Ovary (tissue), 9 donors: ENCODE data around the gene CYFIP2. TPM values are rescaled to one million over a fixed set of nuclear protein-coding genes. Genes with fewer than 3 reads are reported as not detected.

Source experiments
- DNase-seq, 5 donors: peaks; one replicate each; pipeline ENCODE4 v3.0.0-alpha.2; 2019 to 2020
- H3K27ac ChIP-seq, 2 donors: fragments of 200-600 bp; one replicate each; pipeline versions ENCODE4 v1.5.1 to v1.8.0; 2019 to 2022
- H3K27me3 ChIP-seq: fragments of 200-600 bp; one replicate; pipeline ENCODE4 v1.8.0; 2022
- H3K36me3 ChIP-seq: fragments of 200-600 bp; sonication (generic); one replicate; pipeline ENCODE4 v1.5.1; 2019
- H3K4me1 ChIP-seq: one replicate; pipeline ENCODE4 v1.8.1; 2013; ENCODE audit warnings: mild to moderate bottlenecking, moderate library complexity; ENCODE audit not compliant: insufficient read depth
- H3K4me3 ChIP-seq: fragments of 200-600 bp; sonication (generic); one replicate; pipeline ENCODE4 v1.5.1; 2017
- H3K9me3 ChIP-seq, 2 donors: fragments of 200-600 bp in 1 of 2; sonication (generic) in 1 of 2; one replicate each; pipeline versions ENCODE4 v1.5.1 to v1.8.1; 2013 to 2019; ENCODE audit warnings: mild to moderate bottlenecking in 1 of 2, moderate library complexity in 1 of 2
- CTCF ChIP-seq, 3 donors: fragments of 450-650 bp in 2 of 3; fragments of 200-600 bp in 1 of 3; IDR thresholded peaks; one replicate each; pipeline versions ENCODE4 v1.5.1 to v1.8.0; 2016 to 2022; ENCODE audit warnings: antibody characterized with exemption in 3 of 3, mild to moderate bottlenecking in 1 of 3
- EP300 ChIP-seq: sonication (generic); formaldehyde crosslinking; IDR thresholded peaks from one replicate; pipeline ENCODE4 v1.6.1; 2017; ENCODE audit warnings: antibody characterized with exemption
- POLR2A ChIP-seq: fragments of 450-650 bp; IDR thresholded peaks from one replicate; pipeline ENCODE4 v1.6.1; 2017; ENCODE audit warnings: antibody characterized with exemption, mild to moderate bottlenecking, moderate library complexity
- WGBS, 3 donors: extraction: QIAGEN DNeasy Blood & Tissue Kit in 1 of 3; methylation state at CpG; one replicate each; pipeline versions ENCODE4 v1.1.5 to v1.1.7; 2013 to 2017; 5-methylcytosine and 5-hydroxymethylcytosine counted together
- intact Hi-C, 4 donors: fragments of 100-400 bp; cut with DNase I; formaldehyde crosslinking; loops; one replicate each; pipeline versions ENCODE4 v1.11.0 to v1.15.1; 2022 to 2023
- polyA plus RNA-seq, 2 donors: library from polyadenylated mRNA; stranded (reverse); fragments of 200-250 nt in 1 of 2; fragments of 350-450 nt in 1 of 2; fragmentation: Illumina TruSeq in 1 of 2; extraction: RNeasy Lipid Tissue Mini Kit (QIAGEN cat#74804) in 1 of 2; gene quantifications; one replicate each; pipeline ENCODE4 v1.2.3, GENCODE V29; 2013 to 2014
- total RNA-seq, 7 donors: library from RNA; depleted of rRNA in 2 of 7; stranded (reverse); fragments of >200 nt in 2 of 7; fragmentation: NEBNext Ultra II Directional in 3 of 7; extraction: Animal tissue kit (Norgen Biotek cat#: 25700) in 3 of 7; gene quantifications; one replicate each; pipeline versions ENCODE4 v1.1.0 to v1.2.4, GENCODE V29; 2016 to 2023
- donor health status: DM: no; HTN: no; CAD: no; lungs with moderate emphysema.
- donor health status: DM: no; HTN: no; CAD: no.
- donor health status: Bipolar disorder and iron deficiency.
- donor health status: DM: yes; HTN: yes; CAD: no.
- donor health status: DM: no; HTN: no; CAD: no.
- donor health status: DM: yes; HTN: yes; CAD: no.

Gene CYFIP2
- total and polyA plus RNA-seq, 9 donors, result 4.9 to 39.8 (median 17.1) TPM

GRCh38 chr5:157252711-157253465 is 13.0 kb upstream of the CYFIP2 start:
- intact Hi-C loops, result no loop called here
- H3K36me3 ChIP-seq, result no peaks in the 10 kb centered on the region
- H3K4me3 ChIP-seq, result no peak overlapping the region
- 68 to 83% (median 68%) methylated on average over 4 of the region's 4 CpGs for WGBS, 3 donors
- H3K27ac ChIP-seq, result no peak overlapping the region
- no peak for DNase-seq
- no peaks in the 10 kb centered on the region for H3K27me3 ChIP-seq
- H3K4me1 ChIP-seq, result no peaks in the 10 kb centered on the region
- no peaks in the 10 kb centered on the region for H3K9me3 ChIP-seq
- TF ChIP-seq POLR2A, result no peak
- TF ChIP-seq EP300, result no peak
- TF ChIP-seq CTCF (IDR thresholded peaks at IDR 0.05), result no peak

- Histone ChIP-seq H3K36me3 (no peaks in the 10 kb centered on the region), H3K4me3 (no peak overlapping the region), H3K27me3 (no peaks in the 10 kb centered on the region), H3K9me3 (no peaks in the 10 kb centered on the region), H3K27ac (no peak overlapping the region), H3K4me1 (no peaks in the 10 kb centered on the region)
- intact Hi-C loops, result no loop called here
- 2 to 6% (median 2%) methylated on average over 2 of the region's 2 CpGs for WGBS, 3 donors
- peak in 1 of 5 donors; percentile 25 for DNase-seq
- TF ChIP-seq EP300 (no peak), CTCF (IDR thresholded peaks at IDR 0.05) (peak in 1 of 3 donors; percentile 22), POLR2A (no peak)
Observed at GRCh38 chr5:157253547-157253946, 12.4 kb upstream of the CYFIP2 start.

- intact Hi-C loops, result no loop called here
- no peak for DNase-seq
- H3K9me3 ChIP-seq, result no peaks in the 10 kb centered on the region
- H3K4me3 ChIP-seq, result no peak overlapping the region
- no peak overlapping the region for H3K27ac ChIP-seq
- H3K4me1 ChIP-seq, result no peaks in the 10 kb centered on the region
- TF ChIP-seq POLR2A (no peak), CTCF (IDR thresholded peaks at IDR 0.05) (no peak)
- no peaks in the 10 kb centered on the region for H3K36me3 ChIP-seq
- WGBS, 3 donors, result 91 to 92% (median 92%) methylated on average over 6 of the region's 6 CpGs
- no peaks in the 10 kb centered on the region for H3K27me3 ChIP-seq
Observed at GRCh38 chr5:157258450-157258849, 7.5 kb upstream of the CYFIP2 start.

DNA sequence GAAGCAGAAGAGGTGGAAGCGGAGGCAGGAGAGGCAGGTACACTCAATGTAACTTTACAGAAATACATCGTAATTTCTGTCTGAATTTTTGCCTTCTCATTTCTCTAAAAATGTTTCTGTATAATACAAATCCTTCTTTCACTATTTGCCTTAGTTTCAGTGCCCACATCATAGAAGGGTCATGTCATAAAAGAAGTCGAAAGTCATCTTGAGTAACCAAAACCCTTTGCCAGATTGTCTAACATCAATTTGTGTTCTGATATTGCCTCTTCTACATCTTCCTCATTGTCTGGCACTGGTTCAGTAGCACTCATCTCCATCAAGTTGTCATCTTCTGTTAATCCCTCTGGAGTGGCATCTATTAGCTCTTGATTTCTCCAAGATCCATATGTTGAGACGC is 6.2 kb upstream of the CYFIP2 start:
- H3K27me3 ChIP-seq, result no peaks in the 10 kb centered on the region
- no peak overlapping the region for H3K4me3 ChIP-seq
- 84 to 90% (median 87%) methylated on average over 4 of the region's 4 CpGs for WGBS, 3 donors
- no peak overlapping the region for H3K27ac ChIP-seq
- no peaks in the 10 kb centered on the region for H3K4me1 ChIP-seq
- no peaks in the 10 kb centered on the region for H3K9me3 ChIP-seq
- intact Hi-C loops, result no loop called here
- DNase-seq, result no peak
- TF ChIP-seq POLR2A (no peak), EP300 (no peak), CTCF (IDR thresholded peaks at IDR 0.05) (no peak)
- H3K36me3 ChIP-seq, result no peaks in the 10 kb centered on the region
